OCI-LY7 (cell line): Measurements from ENCODE around the gene FGD2. TPM values are rescaled to one million over a fixed set of nuclear protein-coding genes. Genes with fewer than 3 reads are reported as not detected.
"Not testable (repeated sequence)": the region's sequence is repeated elsewhere in the genome, so short reads cannot be mapped to it uniquely, and the experiment has no call there.

ENCODE experiments used
- BruUV-seq: library from RNA; stranded (reverse); fragments of 400-500 nt; replicated peaks from 2 replicates; lab custom pipeline; 2021; lab: Mats Ljungman, UMichigan
- CTCF ChIA-PET: fragments of 300-600 bp; sonication (Branson Sonifier 250); formaldehyde crosslinking; loops from one replicate; lab custom pipeline; 2022; ENCODE audit warnings: antibody characterized with exemption; ENCODE audit not compliant: unreplicated experiment; lab: Charles Lee
- POLR2A ChIA-PET: fragments of 300-600 bp; sonication (Branson Sonifier 250); formaldehyde crosslinking; loops from one replicate; lab custom pipeline; 2022; ENCODE audit warnings: antibody characterized with exemption; lab: Charles Lee
- DNase-seq: peaks from one replicate; pipeline ENCODE4 v3.0.0-alpha.2; 2015; ENCODE audit warnings: low spot score
- H2AFZ ChIP-seq: fragments of 200-600 bp; sonication (generic), shearing (Covaris generic); 2 replicates; pipeline ENCODE4 v1.6.1; 2014; ENCODE audit warnings: mild to moderate bottlenecking, antibody characterized with exemption, low read length, moderate library complexity
- H3K27ac ChIP-seq: fragments of 200-600 bp; sonication (generic); 2 replicates; pipeline ENCODE4 v1.5.1; 2014; ENCODE audit warnings: mixed run types, low read depth, mild to moderate bottlenecking, moderate library complexity, low read length, inconsistent platforms; ENCODE audit not compliant: poor library complexity, severe bottlenecking
- H3K36me3 ChIP-seq: fragments of 200-600 bp; sonication (generic); 2 replicates; pipeline ENCODE4 v1.6.1; 2014; ENCODE audit warnings: mild to moderate bottlenecking, antibody characterized with exemption, low read length, moderate library complexity, mixed read lengths; ENCODE audit not compliant: insufficient read depth
- H3K4me1 ChIP-seq: fragments of 200-600 bp; sonication (generic); 2 replicates; pipeline ENCODE4 v1.5.1; 2014; ENCODE audit warnings: mild to moderate bottlenecking, low read length; ENCODE audit not compliant: insufficient read depth, poor library complexity, severe bottlenecking
- H3K4me2 ChIP-seq: fragments of 200-600 bp; sonication (generic); 2 replicates; pipeline ENCODE4 v1.6.1; 2014; ENCODE audit warnings: mild to moderate bottlenecking, low read length
- H3K4me3 ChIP-seq: fragments of 200-600 bp; sonication (generic); 2 replicates; pipeline ENCODE4 v1.5.1; 2014; ENCODE audit warnings: mild to moderate bottlenecking, low read depth, low read length; ENCODE audit not compliant: poor library complexity, severe bottlenecking
- H3K79me2 ChIP-seq: fragments of 200-600 bp; sonication (generic); 2 replicates; pipeline ENCODE4 v1.6.1; 2016; ENCODE audit warnings: low read depth, mild to moderate bottlenecking, low read length, moderate library complexity, mixed read lengths; ENCODE audit not compliant: insufficient read depth
- H3K9me2 ChIP-seq: fragments of 200-600 bp; sonication (generic); 2 replicates; pipeline ENCODE4 v1.6.1; 2016; ENCODE audit warnings: mild to moderate bottlenecking, low read length, mixed read lengths; ENCODE audit not compliant: insufficient read depth
- H3K9me3 ChIP-seq: fragments of 200-600 bp; sonication (generic); 2 replicates; pipeline ENCODE4 v1.6.1; 2014; ENCODE audit warnings: mild to moderate bottlenecking, mixed run types, low read length, mixed read lengths
- H4K20me1 ChIP-seq: fragments of 200-600 bp; sonication (generic); 2 replicates; pipeline ENCODE4 v1.6.1; 2014; ENCODE audit warnings: mild to moderate bottlenecking, antibody characterized with exemption, low read length, moderate library complexity, mixed read lengths; ENCODE audit not compliant: insufficient read depth
- EZH2phosphoT487 ChIP-seq: fragments of 200-600 bp; sonication (generic); IDR thresholded peaks from 2 replicates; pipeline ENCODE4 v1.6.1; 2018; ENCODE audit warnings: low read depth, borderline replicate concordance, mild to moderate bottlenecking, mixed run types, antibody characterized with exemption, low read length, moderate library complexity, mixed read lengths
- intact Hi-C: fragments of 100-400 bp; cut with micrococcal nuclease; formaldehyde crosslinking; loops from one replicate; pipeline ENCODE4 v1.10.0; 2022; ENCODE audit not compliant: unreplicated experiment
- total RNA-seq, 2 experiments: library from RNA; depleted of rRNA in 1 of 2; stranded (reverse); fragments of >200 nt in 1 of 2; shearing (Covaris generic) in 1 of 2; gene quantifications; 2 replicates each; pipeline ENCODE4 v1.2.3, GENCODE V29; 2014 to 2022
- TF ChIP-seq, protein P1 (sequence below): fragments of 200-600 bp; sonication (generic); conservative IDR thresholded peaks from 2 replicates; pipeline ENCODE4 v1.5.1; 2014; ENCODE audit warnings: mild to moderate bottlenecking, antibody characterized with exemption, low read length, moderate library complexity, mixed read lengths

The FGD2 gene
- total RNA-seq, 2 experiments from 2014 or later, result 27.8 to 48.6 TPM

DNA sequence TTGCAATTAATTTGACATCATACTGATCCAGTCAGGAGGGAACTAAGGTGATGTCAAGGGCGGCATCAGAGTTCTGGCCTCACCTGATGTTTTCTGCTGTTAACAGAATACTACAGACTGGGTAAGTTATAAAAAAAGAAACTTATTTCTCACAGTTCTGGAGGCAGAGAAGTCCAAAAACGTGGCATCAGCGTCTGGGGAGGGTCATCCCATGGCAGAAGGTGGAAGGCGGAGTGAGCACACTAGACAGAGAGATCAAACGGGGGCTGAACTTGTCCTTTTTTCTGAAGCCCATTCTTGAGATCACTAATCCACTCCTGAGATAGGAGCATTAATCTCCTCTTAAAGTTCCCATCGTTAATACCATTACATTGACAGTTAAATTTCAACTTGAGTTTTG lies 16.2 kb upstream of the FGD2 start:
- Histone ChIP-seq H3K4me3 (no peak overlapping the region), H3K36me3 (no peaks in the 10 kb centered on the region), H3K4me1 (peaks cover 29% of the 10 kb centered on the region), H2AFZ (no peak overlapping the region), H3K79me2 (peaks cover 15% of the 10 kb centered on the region), H4K20me1 (peaks cover 8% of the 10 kb centered on the region), H3K27ac (no peak overlapping the region), H3K9me2 (no peaks in the 10 kb centered on the region), H3K9me3 (no peaks in the 10 kb centered on the region), H3K4me2 (no peak overlapping the region)
- ChIA-PET POLR2A (interaction anchor here (1.5 to 1.6 kb wide), 2 partner anchors 12 to 15 kb away, joined by 3 read pairs; no protein-coding TSS in a partner anchor), CTCF (interaction anchor here (1.5 kb wide), 1 partner anchor 13 kb away, joined by 3 read pairs; no protein-coding TSS in a partner anchor)
- no TSS peak for BruUV-seq
- DNase-seq, result no peak
- intact Hi-C loops, result no loop called here
- TF ChIP-seq, protein P1, sequence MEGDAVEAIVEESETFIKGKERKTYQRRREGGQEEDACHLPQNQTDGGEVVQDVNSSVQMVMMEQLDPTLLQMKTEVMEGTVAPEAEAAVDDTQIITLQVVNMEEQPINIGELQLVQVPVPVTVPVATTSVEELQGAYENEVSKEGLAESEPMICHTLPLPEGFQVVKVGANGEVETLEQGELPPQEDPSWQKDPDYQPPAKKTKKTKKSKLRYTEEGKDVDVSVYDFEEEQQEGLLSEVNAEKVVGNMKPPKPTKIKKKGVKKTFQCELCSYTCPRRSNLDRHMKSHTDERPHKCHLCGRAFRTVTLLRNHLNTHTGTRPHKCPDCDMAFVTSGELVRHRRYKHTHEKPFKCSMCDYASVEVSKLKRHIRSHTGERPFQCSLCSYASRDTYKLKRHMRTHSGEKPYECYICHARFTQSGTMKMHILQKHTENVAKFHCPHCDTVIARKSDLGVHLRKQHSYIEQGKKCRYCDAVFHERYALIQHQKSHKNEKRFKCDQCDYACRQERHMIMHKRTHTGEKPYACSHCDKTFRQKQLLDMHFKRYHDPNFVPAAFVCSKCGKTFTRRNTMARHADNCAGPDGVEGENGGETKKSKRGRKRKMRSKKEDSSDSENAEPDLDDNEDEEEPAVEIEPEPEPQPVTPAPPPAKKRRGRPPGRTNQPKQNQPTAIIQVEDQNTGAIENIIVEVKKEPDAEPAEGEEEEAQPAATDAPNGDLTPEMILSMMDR, result no peak
- TF ChIP-seq EZH2phosphoT487, result no peak

DNA sequence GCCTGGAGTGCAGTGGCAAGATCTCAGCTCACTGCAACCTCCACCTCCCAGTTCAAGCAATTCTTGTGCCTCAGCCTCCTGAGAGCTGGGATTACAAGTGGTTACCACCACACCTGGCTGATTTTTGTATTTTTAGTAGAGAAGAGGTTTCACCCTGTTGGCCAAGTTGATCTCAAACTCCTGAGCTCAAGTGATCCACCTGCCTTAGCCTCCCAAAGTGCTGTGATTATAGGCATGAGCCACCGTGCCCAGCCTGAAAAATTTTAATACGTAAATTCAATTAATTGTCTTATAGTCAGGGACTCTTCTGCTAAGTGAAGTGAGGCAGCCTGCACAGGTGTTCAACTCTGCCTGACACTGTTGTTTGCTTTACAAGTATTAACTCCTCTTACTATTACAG lies 15.1 kb upstream of the FGD2 start:
- H3K9me2 ChIP-seq, H4K20me1 ChIP-seq, H3K9me3 ChIP-seq, H2AFZ ChIP-seq, intact Hi-C loops, H3K27ac ChIP-seq, H3K36me3 ChIP-seq, BruUV-seq, H3K4me3 ChIP-seq, DNase-seq, H3K4me2 ChIP-seq, H3K79me2 ChIP-seq: not testable (repeated sequence)
- POLR2A ChIA-PET, result interaction anchor here (1.1 to 2.3 kb wide), 3 partner anchors 11 to 16 kb away, joined by 3 to 6 read pairs (median 4); no protein-coding TSS in a partner anchor
- CTCF ChIA-PET, result interaction anchor here (1.5 kb wide), 1 partner anchor 12 kb away, joined by 3 read pairs; no protein-coding TSS in a partner anchor
- H3K4me1 ChIP-seq, result peaks cover 19% of the 10 kb centered on the region

DNA sequence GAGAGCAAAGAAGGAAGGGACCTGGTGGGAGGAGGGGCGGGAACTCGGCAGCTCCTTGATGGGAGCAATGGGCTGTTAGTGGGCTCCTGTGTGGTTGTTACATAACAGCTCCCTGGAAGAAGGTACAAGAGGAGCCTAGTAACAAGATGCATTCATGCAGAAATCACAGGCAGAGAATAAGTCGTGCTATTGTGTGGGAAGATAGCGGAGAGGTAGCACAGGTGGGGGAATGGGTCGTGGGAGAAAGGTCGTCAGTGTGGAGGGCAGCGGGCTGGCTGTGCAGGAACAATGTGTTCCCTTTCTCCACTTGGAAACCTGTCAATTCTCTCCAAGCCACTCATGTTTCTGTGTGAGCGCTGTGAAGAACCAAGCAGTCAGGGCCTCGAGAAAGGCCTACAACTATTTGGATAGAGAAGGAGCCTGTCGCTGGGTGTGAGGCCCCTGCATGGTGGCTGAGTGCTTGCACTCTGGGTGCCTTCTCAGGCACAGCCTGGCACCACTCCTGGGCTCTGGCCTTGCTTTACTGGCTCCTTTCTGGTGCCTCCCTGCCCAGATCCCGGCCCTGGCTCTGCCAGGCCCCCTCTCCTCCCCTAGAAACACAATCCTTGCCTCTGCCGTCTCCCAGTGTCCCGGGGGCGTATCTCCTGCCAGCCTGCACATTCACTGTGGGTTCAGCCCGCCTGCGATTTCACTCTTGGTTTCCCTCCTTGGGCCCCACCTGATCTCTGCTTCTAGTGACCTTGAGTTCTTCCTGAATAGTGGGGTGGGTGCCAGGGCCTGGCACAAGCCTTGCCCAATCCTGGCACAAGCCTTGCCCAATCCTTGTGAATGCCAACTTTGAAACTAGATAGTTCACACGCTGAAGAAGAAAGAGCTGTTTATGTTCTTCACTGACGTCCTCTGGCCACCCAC lies 7.4 kb upstream of the FGD2 start:
- Histone ChIP-seq H3K79me2 (no peaks in the 10 kb centered on the region), H3K4me3 (no peak overlapping the region), H2AFZ (no peak overlapping the region), H4K20me1 (no peaks in the 10 kb centered on the region), H3K9me3 (no peaks in the 10 kb centered on the region), H3K36me3 (no peaks in the 10 kb centered on the region), H3K4me1 (peaks cover 29% of the 10 kb centered on the region), H3K27ac (no peak overlapping the region), H3K9me2 (no peaks in the 10 kb centered on the region), H3K4me2 (no peak overlapping the region)
- intact Hi-C loops, result no loop called here
- BruUV-seq, result no TSS peak
- ChIA-PET CTCF (no interaction called here), POLR2A (interaction anchor here (1.0 kb wide), 1 partner anchor 8 kb away, joined by 3 read pairs; the partner anchor contains the start of gene FGD2)
- TF ChIP-seq EZH2phosphoT487, result no peak
- TF ChIP-seq, protein P1, result no peak
- no peak for DNase-seq
